ENCODE data around the gene NR1D1. TPM values are rescaled to one million over a fixed set of nuclear protein-coding genes. Genes with fewer than 3 reads are reported as not detected.

The NR1D1 gene
- total and polyA plus RNA-seq, 2 of the 8 experiments (the other 6 are each of a cell fraction or from before 2014, with no cell fraction given) = 1.5 to 4.6 TPM

- H3K4me2 ChIP-seq (ENCODE audit: insufficient read depth in 1 of 2, low read depth in 2 of 2, low read length in 2 of 2) = peak overlapping the region; percentile 89 to 95
- peaks cover 4% of the 10 kb centered on the region; the same call in 1 of the 2 replicates for H3K79me1 ChIP-seq (ENCODE audit: low read depth, low read length)
- H3K9me3 ChIP-seq (ENCODE audit: insufficient read depth in 2 of 2, low read depth in 1 of 2, low read length in 1 of 2) = peaks cover 0 to 6% of the 10 kb centered on the region in 2 experiments; a peak in 1 of 4 replicates
- peaks cover 6 to 27% (median 19%) of the 10 kb centered on the region in 4 experiments; a peak in 6 of 7 replicates for H3K27me3 ChIP-seq (replicated peaks in 1 of 4; ENCODE audit: control insufficient read depth in 3 of 4, extremely low read depth in 1 of 4, insufficient read depth in 3 of 4, low read length in 3 of 4)
- ChIA-PET POLR2A (ENCODE audit: partially characterized antibody) (interaction anchor here (0.6 to 20.8 kb wide), 19 partner anchors 8 to 370 kb away, joined by 3 to 399 read pairs (median 5); partner anchors contain the start of genes CASC3, MED24 and MSL1), CTCF (ENCODE audit: partially characterized antibody) (interaction anchor here (0.6 to 7.6 kb wide), 12 partner anchors 10 to 111 kb away, joined by 3 to 110 read pairs (median 4); partner anchors contain the start of gene CSF3)
- H4K8ac ChIP-seq (ENCODE audit: extremely low read depth, insufficient read depth, low read length) = peak overlapping the region; percentile 7
- H2BK12ac ChIP-seq (ENCODE audit: low read depth, low read length) = peak overlapping the region; percentile 85
- peak overlapping the region; percentile 20 for H2AFZ ChIP-seq (ENCODE audit: low read length)
- H3K56ac ChIP-seq (replicated peaks; ENCODE audit: insufficient read length, low read depth, low read length) = no peak overlapping the region
- H3K36me3 ChIP-seq (ENCODE audit: control insufficient read depth in 2 of 4, insufficient read depth in 4 of 4, low read length in 3 of 4) = peaks cover 0 to 8% (median 3%) of the 10 kb centered on the region in 4 experiments; a peak in 4 of 8 replicates
- FAIRE-seq (peak; percentile 28), DNase-seq (ENCODE audit: low read depth in 1 of 2, low spot score in 2 of 2) (peak; percentile 93 to 94)
- peaks cover 10% of the 10 kb centered on the region; the same call in 1 of the 2 replicates for H3K23me2 ChIP-seq (ENCODE audit: low read depth, low read length)
- H4K91ac ChIP-seq (replicated peaks; ENCODE audit: insufficient read length, low read length) = peak overlapping the region; percentile 29
- H3K4ac ChIP-seq (replicated peaks; ENCODE audit: insufficient read length, low read depth, low read length) = peak overlapping the region; percentile 46
- H3K4me1 ChIP-seq (replicated peaks in 1 of 4; ENCODE audit: control insufficient read depth in 3 of 4, insufficient read depth in 4 of 4, low read length in 3 of 4) = peaks cover 14 to 36% (median 26%) of the 10 kb centered on the region in 4 experiments
- no peak overlapping the region for H3K23ac ChIP-seq (ENCODE audit: insufficient read length)
- peak overlapping the region; percentile 92 for H2BK15ac ChIP-seq (ENCODE audit: low read length)
- no peak overlapping the region for H2BK20ac ChIP-seq (ENCODE audit: low read length)
- no peaks in the 10 kb centered on the region for H4K20me1 ChIP-seq (replicated peaks in 1 of 2; ENCODE audit: control insufficient read depth in 1 of 2, insufficient read depth in 2 of 2, low read length in 2 of 2)
- peak overlapping the region; percentile 56; the same call in 1 of the 2 replicates for H2BK5ac ChIP-seq (ENCODE audit: low read depth, low read length)
- 6% methylated on average over 25 of the region's 25 CpGs; no CpG with 5 or more reads in 1 of the 2 experiments for WGBS, 2 experiments (ENCODE audit: extremely low coverage in 1 of 2, insufficient coverage in 1 of 2, insufficient read length in 1 of 2, insufficient replicate concordance in 2 of 2, low coverage in 1 of 2, low lambda C conversion rate in 2 of 2, missing lambda C conversion rate in 1 of 2)
- peak overlapping the region; percentile 74; the same call in 1 of the 2 replicates for H3K18ac ChIP-seq (ENCODE audit: extremely low read depth, low read length)
- H3K14ac ChIP-seq (ENCODE audit: insufficient read length) = no peak overlapping the region
- H2BK120ac ChIP-seq (replicated peaks; ENCODE audit: low read depth, low read length) = no peak overlapping the region
- peak overlapping the region; percentile 40; the same call in 1 of the 2 replicates for H3K27ac ChIP-seq (ENCODE audit: low read depth, low read length)
- no peak overlapping the region for H2AK5ac ChIP-seq (ENCODE audit: low read depth, low read length)
- no peak overlapping the region for H4K5ac ChIP-seq (ENCODE audit: insufficient read length, low read depth, low read length)
- H3K4me3 ChIP-seq (ENCODE audit: extremely low read depth in 1 of 4, insufficient read depth in 2 of 4, low read depth in 3 of 4, low read length in 4 of 4) = peak overlapping the region; percentile 48 to 83 (median 63); a peak in 6 of 8 replicates
- H3K79me2 ChIP-seq (ENCODE audit: control insufficient read depth in 1 of 2, insufficient read depth in 2 of 2, low read length in 2 of 2) = no peaks in the 10 kb centered on the region; a peak in 1 of 4 replicates
- peak overlapping the region in 1 of 4 experiments; percentile 17; a peak in 3 of 7 replicates for H3K9ac ChIP-seq (replicated peaks in 1 of 4; ENCODE audit: extremely low read depth in 1 of 4, low read depth in 3 of 4, low read length in 3 of 4)
- TF ChIP-seq SIX5 (IDR thresholded peaks at IDR 0.05; ENCODE audit: low read depth, low read length) = peak; percentile 50
These were observed 429 bp upstream of the NR1D1 start for GRCh38 chr17:40100669-40101366.

Data from H1 (cell line).